Stomach smooth muscle (tissue), 2 donors: Measurements from ENCODE around the gene NEK11.

Experiments
- H3K27ac ChIP-seq: one replicate; pipeline ENCODE4 v1.7.0; 2013; ENCODE audit warnings: mild to moderate bottlenecking, low read length, inconsistent platforms
- H3K27me3 ChIP-seq, 2 donors: one replicate each; pipeline ENCODE4 v1.7.0; 2013; ENCODE audit warnings: low read length in 2 of 2; ENCODE audit not compliant: insufficient read depth in 2 of 2, control insufficient read depth in 1 of 2
- H3K36me3 ChIP-seq, 2 donors: one replicate each; pipeline ENCODE4 v1.7.0; 2013; ENCODE audit warnings: low read length in 2 of 2; ENCODE audit not compliant: control insufficient read depth in 2 of 2, insufficient read depth in 2 of 2
- H3K4me1 ChIP-seq: one replicate; pipeline ENCODE4 v1.7.0; 2013; ENCODE audit warnings: low read length; ENCODE audit not compliant: control insufficient read depth, insufficient read depth
- H3K4me3 ChIP-seq, 2 donors: one replicate each; pipeline ENCODE4 v1.7.0; 2013; ENCODE audit warnings: low read length in 2 of 2
- H3K9ac ChIP-seq, 2 donors: one replicate each; pipeline ENCODE4 v1.7.0; 2013; ENCODE audit warnings: low read length in 2 of 2, mild to moderate bottlenecking in 1 of 2
- H3K9me3 ChIP-seq, 2 donors: one replicate each; pipeline ENCODE4 v1.7.0; 2013; ENCODE audit warnings: low read length in 2 of 2; ENCODE audit not compliant: control insufficient read depth in 2 of 2
- donor health status: healthy.
- donor health status: Pancreatic carcinoma.

NEK11 gene, protein sequence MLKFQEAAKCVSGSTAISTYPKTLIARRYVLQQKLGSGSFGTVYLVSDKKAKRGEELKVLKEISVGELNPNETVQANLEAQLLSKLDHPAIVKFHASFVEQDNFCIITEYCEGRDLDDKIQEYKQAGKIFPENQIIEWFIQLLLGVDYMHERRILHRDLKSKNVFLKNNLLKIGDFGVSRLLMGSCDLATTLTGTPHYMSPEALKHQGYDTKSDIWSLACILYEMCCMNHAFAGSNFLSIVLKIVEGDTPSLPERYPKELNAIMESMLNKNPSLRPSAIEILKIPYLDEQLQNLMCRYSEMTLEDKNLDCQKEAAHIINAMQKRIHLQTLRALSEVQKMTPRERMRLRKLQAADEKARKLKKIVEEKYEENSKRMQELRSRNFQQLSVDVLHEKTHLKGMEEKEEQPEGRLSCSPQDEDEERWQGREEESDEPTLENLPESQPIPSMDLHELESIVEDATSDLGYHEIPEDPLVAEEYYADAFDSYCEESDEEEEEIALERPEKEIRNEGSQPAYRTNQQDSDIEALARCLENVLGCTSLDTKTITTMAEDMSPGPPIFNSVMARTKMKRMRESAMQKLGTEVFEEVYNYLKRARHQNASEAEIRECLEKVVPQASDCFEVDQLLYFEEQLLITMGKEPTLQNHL

GRCh38 chr3:131026321-131027151 lies at the start of gene NEK11, which contains the start of gene ASTE1:
NEK11 (plus strand) TSS chr3:131026877; CDS start chr3:131029709, 2,832 bp downstream.
ASTE1 (minus strand) TSS chr3:131026825; CDS start chr3:131025306, 1,519 bp downstream.
- Histone ChIP-seq H3K36me3 (peaks cover 6 to 8% of the 10 kb centered on the region in 2 donors), H3K4me3 (peak within 1 kb of the TSS; percentile 90 to 99), H3K9ac (peak within 1 kb of the TSS; percentile 80 to 87), H3K9me3 (no peaks in the 10 kb centered on the region), H3K27me3 (no peaks in the 10 kb centered on the region), H3K4me1 (peaks cover 10% of the 10 kb centered on the region), H3K27ac (peak within 1 kb of the TSS; percentile 70)

DNA sequence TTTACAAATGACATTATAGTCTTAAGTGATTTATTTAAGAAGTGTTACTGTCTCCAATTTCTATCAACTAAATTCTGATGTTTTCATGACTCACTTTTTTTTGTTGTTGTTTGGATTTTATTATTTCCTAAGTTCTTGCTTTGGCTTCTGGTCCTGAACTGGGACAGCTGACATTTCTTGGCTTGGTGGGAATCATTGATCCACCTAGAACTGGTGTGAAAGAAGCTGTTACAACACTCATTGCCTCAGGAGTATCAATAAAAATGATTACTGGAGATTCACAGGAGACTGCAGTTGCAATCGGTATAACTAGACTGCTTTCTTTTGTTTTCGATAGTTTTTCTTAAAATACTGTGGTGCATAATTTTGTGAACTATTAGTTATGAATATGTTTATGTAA lies 47.6 kb upstream of the NEK11 start:
- no peaks in the 10 kb centered on the region for H3K9me3 ChIP-seq
- peaks cover 14 to 27% of the 10 kb centered on the region in 2 donors for H3K36me3 ChIP-seq
- H3K27ac ChIP-seq: no peak overlapping the region
- H3K4me3 ChIP-seq: no peak overlapping the region
- no peaks in the 10 kb centered on the region for H3K27me3 ChIP-seq
- H3K4me1 ChIP-seq: no peaks in the 10 kb centered on the region
- H3K9ac ChIP-seq: no peak overlapping the region

DNA sequence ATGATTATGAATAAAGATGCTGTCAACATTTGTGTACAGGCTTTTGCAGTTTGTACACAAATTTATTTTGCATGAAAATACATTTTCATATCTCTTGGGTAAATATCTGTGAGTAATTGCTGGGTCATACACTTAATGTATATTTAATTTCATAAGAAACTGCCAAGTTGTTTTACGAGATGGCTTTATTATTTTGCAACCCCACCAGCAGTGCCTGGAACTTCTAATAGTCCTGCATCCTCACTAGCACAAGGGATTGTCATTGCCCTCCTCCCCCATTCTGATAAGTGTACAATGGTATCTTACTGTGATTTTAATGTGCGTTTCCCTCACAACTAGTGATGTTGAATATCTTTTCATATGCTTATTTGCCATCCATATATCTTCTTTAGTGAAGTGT lies 45.2 kb upstream of the NEK11 start:
- H3K4me3 ChIP-seq: no peak overlapping the region
- peaks cover 6 to 15% of the 10 kb centered on the region in 2 donors for H3K36me3 ChIP-seq
- H3K27ac ChIP-seq: no peak overlapping the region
- H3K27me3 ChIP-seq: no peaks in the 10 kb centered on the region
- no peaks in the 10 kb centered on the region for H3K9me3 ChIP-seq
- no peaks in the 10 kb centered on the region for H3K4me1 ChIP-seq
- no peak overlapping the region for H3K9ac ChIP-seq

DNA sequence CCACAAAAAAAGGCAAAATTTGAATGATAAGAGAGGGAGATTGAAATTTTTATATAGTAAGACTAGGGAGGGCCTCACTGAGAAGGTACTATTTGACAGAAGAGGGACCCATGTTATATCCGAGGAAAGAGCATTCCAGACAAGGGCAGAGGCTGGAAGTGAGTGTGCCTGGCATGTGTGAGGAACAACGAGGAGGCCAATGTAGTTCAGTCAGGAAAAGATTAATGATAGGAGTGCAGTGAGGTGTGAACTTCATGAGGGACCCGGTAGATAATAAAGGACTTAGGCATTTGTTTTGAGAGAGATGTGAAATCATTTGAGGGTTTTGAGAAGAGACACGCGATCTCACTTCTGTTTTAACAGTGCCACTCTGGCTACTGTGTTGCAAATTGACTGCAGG lies 36.4 kb upstream of the NEK11 start:
- H3K27ac ChIP-seq: no peak overlapping the region
- no peaks in the 10 kb centered on the region for H3K27me3 ChIP-seq
- H3K9ac ChIP-seq: no peak overlapping the region
- no peaks in the 10 kb centered on the region for H3K9me3 ChIP-seq
- H3K4me3 ChIP-seq: no peak overlapping the region
- H3K4me1 ChIP-seq: no peaks in the 10 kb centered on the region
- H3K36me3 ChIP-seq: peaks cover 4 to 13% of the 10 kb centered on the region in 2 donors

GRCh38 chr3:130991126-130991525 lies 35.6 kb upstream of the NEK11 start:
- no peak overlapping the region for H3K4me3 ChIP-seq
- H3K9me3 ChIP-seq: no peaks in the 10 kb centered on the region
- H3K9ac ChIP-seq: no peak overlapping the region
- H3K27ac ChIP-seq: no peak overlapping the region
- H3K4me1 ChIP-seq: no peaks in the 10 kb centered on the region
- peaks cover 4 to 13% of the 10 kb centered on the region in 2 donors for H3K36me3 ChIP-seq
- no peaks in the 10 kb centered on the region for H3K27me3 ChIP-seq

DNA sequence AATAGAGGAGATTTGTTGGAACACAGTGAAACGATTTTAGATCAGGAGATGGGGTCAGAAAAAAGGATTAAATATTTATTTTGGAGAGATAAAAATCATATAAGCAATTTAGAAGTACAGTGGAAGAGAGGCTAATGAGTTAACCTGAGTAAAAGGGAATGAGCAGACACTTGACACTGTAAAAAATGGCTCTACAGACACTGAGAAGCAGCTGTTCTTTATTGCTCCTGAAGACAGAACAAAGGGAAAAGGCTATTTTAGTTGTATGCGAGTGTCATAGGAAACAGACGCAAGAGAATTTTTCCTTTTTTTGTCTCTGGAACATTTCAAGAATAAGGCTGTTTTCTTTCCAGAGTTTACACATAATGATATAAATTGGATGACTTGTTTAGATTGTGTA lies 34.3 kb upstream of the NEK11 start:
- Histone ChIP-seq H3K9me3 (no peaks in the 10 kb centered on the region), H3K36me3 (peaks cover 7 to 19% of the 10 kb centered on the region in 2 donors), H3K27ac (no peak overlapping the region), H3K9ac (no peak overlapping the region), H3K27me3 (no peaks in the 10 kb centered on the region), H3K4me3 (no peak overlapping the region), H3K4me1 (no peaks in the 10 kb centered on the region)

GRCh38 chr3:130997289-130997688 lies 29.4 kb upstream of the NEK11 start:
- Histone ChIP-seq H3K27me3 (no peaks in the 10 kb centered on the region), H3K36me3 (peaks cover 9 to 22% of the 10 kb centered on the region in 2 donors), H3K27ac (no peak overlapping the region)

DNA sequence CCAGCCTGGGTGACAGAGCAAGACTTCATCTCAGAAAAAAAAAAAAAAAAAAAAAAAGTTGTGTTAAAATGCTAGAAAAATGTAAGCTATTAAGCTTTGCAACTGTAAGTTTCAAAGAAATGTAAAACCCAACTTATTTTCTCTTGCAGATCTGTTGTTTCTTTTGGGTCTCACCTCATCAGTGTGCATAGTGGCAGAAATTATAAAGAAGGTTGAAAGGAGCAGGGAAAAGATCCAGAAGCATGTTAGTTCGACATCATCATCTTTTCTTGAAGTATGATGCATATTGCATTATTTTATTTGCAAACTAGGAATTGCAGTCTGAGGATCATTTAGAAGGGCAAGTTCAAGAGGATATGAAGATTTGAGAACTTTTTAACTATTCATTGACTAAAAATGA lies 25.6 kb upstream of the NEK11 start:
- Histone ChIP-seq H3K9me3 (no peaks in the 10 kb centered on the region), H3K4me1 (no peaks in the 10 kb centered on the region), H3K4me3 (no peak overlapping the region), H3K36me3 (peaks cover 16 to 29% of the 10 kb centered on the region in 2 donors), H3K9ac (no peak overlapping the region), H3K27ac (no peak overlapping the region), H3K27me3 (no peaks in the 10 kb centered on the region)

More at GRCh38 chr3:130997289-130997688, 29.4 kb upstream of the NEK11 start:
- Histone ChIP-seq H3K9ac (no peak overlapping the region), H3K4me1 (no peaks in the 10 kb centered on the region), H3K4me3 (no peak overlapping the region), H3K9me3 (no peaks in the 10 kb centered on the region)

DNA sequence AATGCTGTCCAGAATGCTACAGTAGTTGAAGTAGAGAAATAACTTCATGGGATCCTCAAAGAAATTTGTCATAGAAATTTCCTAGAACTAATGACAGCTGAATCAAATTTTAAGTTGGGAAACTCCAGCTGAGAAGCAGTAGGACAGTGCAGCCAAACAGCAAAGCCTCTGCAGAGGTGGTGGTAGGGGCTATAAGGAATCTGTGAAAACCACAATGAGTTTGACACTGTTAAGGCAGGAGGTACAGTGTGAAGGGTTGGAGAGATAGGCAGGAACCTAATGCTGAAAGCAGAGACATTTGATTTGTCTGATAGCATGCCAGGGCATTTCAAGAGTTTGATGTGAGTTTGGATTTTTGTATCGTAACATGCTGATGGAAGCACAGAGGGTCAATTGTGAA lies 22.1 kb upstream of the NEK11 start:
- Histone ChIP-seq H3K9me3 (no peaks in the 10 kb centered on the region), H3K27me3 (no peaks in the 10 kb centered on the region), H3K4me1 (no peaks in the 10 kb centered on the region), H3K4me3 (no peak overlapping the region), H3K27ac (no peak overlapping the region), H3K9ac (no peak overlapping the region), H3K36me3 (peaks cover 11 to 12% of the 10 kb centered on the region in 2 donors)

DNA sequence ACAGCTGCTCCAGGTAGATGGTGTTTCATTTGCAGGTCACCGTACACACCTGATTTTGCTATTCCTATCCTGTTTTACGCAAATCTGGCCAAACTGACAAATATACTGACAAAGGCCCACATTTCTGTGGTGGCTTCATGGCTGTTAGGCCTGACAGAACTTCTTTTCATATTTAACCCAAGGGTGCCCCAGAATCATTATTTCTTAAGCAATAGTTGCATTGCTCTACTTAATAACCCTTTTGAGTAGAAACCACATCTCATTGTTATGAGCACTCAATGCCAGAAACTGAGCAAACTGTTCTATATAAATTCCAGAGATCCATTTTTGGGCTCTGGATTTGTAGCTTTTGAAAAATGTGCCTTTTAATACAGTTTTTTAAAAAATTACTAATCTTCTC lies 19.4 kb upstream of the NEK11 start:
- Histone ChIP-seq H3K27ac (no peak overlapping the region), H3K4me1 (no peaks in the 10 kb centered on the region), H3K9ac (no peak overlapping the region), H3K36me3 (peaks cover 16 to 22% of the 10 kb centered on the region in 2 donors), H3K9me3 (no peaks in the 10 kb centered on the region), H3K27me3 (no peaks in the 10 kb centered on the region), H3K4me3 (no peak overlapping the region)
